C4-2B (cell line): Measurements from ENCODE around the gene TJP1.

Experiments used
- CTCF ChIP-seq: fragments of 450-650 bp; conservative IDR thresholded peaks from 2 replicates; pipeline ENCODE4 v1.5.1; 2017; ENCODE audit warnings: mild to moderate bottlenecking
- ZFX ChIP-seq: fragments of 450-650 bp; IDR thresholded peaks from 2 replicates; pipeline ENCODE4 v1.6.1; 2017

DNA sequence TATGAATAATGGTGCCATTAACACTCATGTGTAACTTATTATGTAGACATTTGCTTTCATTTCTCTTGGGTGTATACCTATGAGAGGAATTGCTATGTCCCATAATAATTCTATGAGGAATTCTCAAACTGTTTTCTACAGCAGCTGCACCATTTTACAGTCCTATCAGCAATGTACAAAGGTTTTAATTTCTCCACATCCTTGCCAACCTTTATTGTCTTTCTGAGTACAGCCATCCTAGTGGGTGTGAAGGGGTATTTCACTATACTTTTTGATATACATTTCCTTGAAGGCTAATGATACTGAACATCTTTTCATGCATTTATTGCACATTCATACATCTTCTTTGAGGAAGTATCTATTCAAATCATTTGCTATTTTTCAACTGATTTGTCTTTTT, 34.5 kb downstream of the TJP1 start:
- TF ChIP-seq CTCF (no peak), ZFX (no peak)
